Immature natural killer cell (primary cell): ENCODE measurements around the gene ITGB5. TPM values are rescaled to one million over a fixed set of nuclear protein-coding genes. Genes with fewer than 3 reads are reported as not detected.

Source experiments
- DNase-seq, 3 donors: peaks; one replicate each; pipeline ENCODE4 v3.0.0; 2022; ENCODE audit warnings: mixed read lengths in 1 of 3
- H3K27ac Mint-ChIP-seq, 6 donors: one replicate each; pipeline ENCODE4 v1.8.0; 2020; ENCODE audit warnings: mixed read lengths in 6 of 6, mild to moderate bottlenecking in 5 of 6, inconsistent platforms in 4 of 6, moderate library complexity in 3 of 6
- H3K27me3 Mint-ChIP-seq, 3 donors: one replicate each; pipeline ENCODE4 v1.8.0; 2020 to 2021; ENCODE audit warnings: low read depth in 3 of 3, mild to moderate bottlenecking in 3 of 3, mixed read lengths in 3 of 3, moderate library complexity in 3 of 3, inconsistent platforms in 1 of 3
- H3K36me3 Mint-ChIP-seq, 3 donors: one replicate each; pipeline ENCODE4 v1.8.0; 2020; ENCODE audit warnings: mixed read lengths in 3 of 3, inconsistent platforms in 2 of 3, mild to moderate bottlenecking in 2 of 3
- H3K4me1 Mint-ChIP-seq, 2 donors: one replicate each; pipeline ENCODE4 v1.8.0; 2020; ENCODE audit warnings: inconsistent platforms in 2 of 2, mild to moderate bottlenecking in 2 of 2, mixed read lengths in 2 of 2, moderate library complexity in 1 of 2
- H3K4me3 Mint-ChIP-seq, 5 donors: one replicate each; pipeline ENCODE4 v1.8.0; 2020; ENCODE audit warnings: mild to moderate bottlenecking in 5 of 5, mixed read lengths in 5 of 5, inconsistent platforms in 3 of 5, moderate library complexity in 3 of 5
- H3K9me3 Mint-ChIP-seq, 6 donors: one replicate each; pipeline ENCODE4 v1.8.0; 2020; ENCODE audit warnings: mild to moderate bottlenecking in 6 of 6, mixed read lengths in 6 of 6, inconsistent platforms in 4 of 6, moderate library complexity in 3 of 6
- polyA plus RNA-seq, 3 donors: library from polyadenylated mRNA; unstranded; fragments of 300-500 nt; fragmentation: Illumina TruSeq; gene quantifications; one replicate each; pipeline ENCODE4 v1.2.3, GENCODE V29; 2021

The ITGB5 gene
- polyA plus RNA-seq, 3 donors from 2014 or later, result 0.52 to 1.1 TPM; not detected in 1

GRCh38 chr3:124775877-124776276 lies 111.3 kb downstream of the ITGB5 start:
- peaks cover 0 to 3% (median 0%) of the 10 kb centered on the region in 3 donors for H3K36me3 Mint-ChIP-seq
- H3K27ac Mint-ChIP-seq, result no peak overlapping the region
- no peak for DNase-seq
- H3K27me3 Mint-ChIP-seq, result peaks cover 6 to 22% (median 7%) of the 10 kb centered on the region in 3 donors
- peaks cover 7 to 10% of the 10 kb centered on the region in 2 donors for H3K4me1 Mint-ChIP-seq
- no peaks in the 10 kb centered on the region for H3K9me3 Mint-ChIP-seq
- no peak overlapping the region for H3K4me3 Mint-ChIP-seq

- peaks cover 1 to 9% of the 10 kb centered on the region in 2 donors for H3K4me1 Mint-ChIP-seq
- no peaks in the 10 kb centered on the region for H3K9me3 Mint-ChIP-seq
- H3K4me3 Mint-ChIP-seq, result no peak overlapping the region
- H3K36me3 Mint-ChIP-seq, result peaks cover 0 to 3% (median 0%) of the 10 kb centered on the region in 3 donors
- peak overlapping the region in 1 of 6 donors; percentile 1 for H3K27ac Mint-ChIP-seq
- DNase-seq, result no peak
- H3K27me3 Mint-ChIP-seq, result peaks cover 4 to 23% (median 5%) of the 10 kb centered on the region in 3 donors
Observed at GRCh38 chr3:124774841-124775402, 112.2 kb downstream of the ITGB5 start.

GRCh38 chr3:124774327-124774718 lies 112.8 kb downstream of the ITGB5 start:
- H3K27me3 Mint-ChIP-seq, result peaks cover 4 to 23% (median 5%) of the 10 kb centered on the region in 3 donors

GRCh38 chr3:124773351-124774326 lies 113.5 kb downstream of the ITGB5 start:
- no peak for DNase-seq

More at GRCh38 chr3:124774327-124774718, 112.8 kb downstream of the ITGB5 start:
- H3K36me3 Mint-ChIP-seq, result peaks cover 0 to 3% (median 0%) of the 10 kb centered on the region in 3 donors
- no peaks in the 10 kb centered on the region for H3K9me3 Mint-ChIP-seq
- no peak overlapping the region for H3K4me3 Mint-ChIP-seq
- no peak for DNase-seq
- H3K27ac Mint-ChIP-seq, result no peak overlapping the region
- H3K4me1 Mint-ChIP-seq, result peaks cover 1 to 9% of the 10 kb centered on the region in 2 donors

GRCh38 chr3:124772081-124772831 lies 114.9 kb downstream of the ITGB5 start:
- H3K9me3 Mint-ChIP-seq, result no peaks in the 10 kb centered on the region
- H3K27ac Mint-ChIP-seq, result peak overlapping the region in 1 of 6 donors; percentile 37
- DNase-seq, result no peak
- peaks cover 1 to 9% of the 10 kb centered on the region in 2 donors for H3K4me1 Mint-ChIP-seq
- peaks cover 4 to 16% (median 4%) of the 10 kb centered on the region in 3 donors for H3K27me3 Mint-ChIP-seq
- no peak overlapping the region for H3K4me3 Mint-ChIP-seq
- no peaks in the 10 kb centered on the region for H3K36me3 Mint-ChIP-seq

More at GRCh38 chr3:124773351-124774326, 113.5 kb downstream of the ITGB5 start:
- Mint-ChIP-seq H3K4me1 (peaks cover 1 to 9% of the 10 kb centered on the region in 2 donors), H3K27me3 (peaks cover 4 to 22% (median 4%) of the 10 kb centered on the region in 3 donors), H3K4me3 (no peak overlapping the region), H3K27ac (no peak overlapping the region), H3K9me3 (no peaks in the 10 kb centered on the region), H3K36me3 (peaks cover 0 to 3% (median 0%) of the 10 kb centered on the region in 3 donors)

GRCh38 chr3:124771083-124771445 lies 116.1 kb downstream of the ITGB5 start:
- Mint-ChIP-seq H3K4me1 (peaks cover 1 to 9% of the 10 kb centered on the region in 2 donors), H3K27me3 (peaks cover 4 to 14% (median 4%) of the 10 kb centered on the region in 3 donors), H3K27ac (no peak overlapping the region), H3K9me3 (no peaks in the 10 kb centered on the region), H3K36me3 (no peaks in the 10 kb centered on the region), H3K4me3 (peak overlapping the region in 1 of 5 donors; percentile 25)
- no peak for DNase-seq

GRCh38 chr3:124770336-124771082 lies 116.7 kb downstream of the ITGB5 start:
- Mint-ChIP-seq H3K4me1 (peaks cover 1 to 9% of the 10 kb centered on the region in 2 donors), H3K9me3 (no peaks in the 10 kb centered on the region), H3K4me3 (peak overlapping the region in 1 of 5 donors; percentile 25), H3K36me3 (no peaks in the 10 kb centered on the region), H3K27me3 (peaks cover 4 to 14% (median 4%) of the 10 kb centered on the region in 3 donors), H3K27ac (no peak overlapping the region)
- no peak for DNase-seq

GRCh38 chr3:124769462-124769861 lies 117.7 kb downstream of the ITGB5 start:
- H3K27me3 Mint-ChIP-seq, result peaks cover 3 to 7% (median 4%) of the 10 kb centered on the region in 3 donors
- H3K27ac Mint-ChIP-seq, result no peak overlapping the region
- DNase-seq, result no peak
- H3K36me3 Mint-ChIP-seq, result no peaks in the 10 kb centered on the region
- H3K4me1 Mint-ChIP-seq, result peaks cover 1 to 9% of the 10 kb centered on the region in 2 donors
- no peaks in the 10 kb centered on the region for H3K9me3 Mint-ChIP-seq
- no peak overlapping the region for H3K4me3 Mint-ChIP-seq

- H3K4me1 Mint-ChIP-seq, result peaks cover 1 to 9% of the 10 kb centered on the region in 2 donors
- no peak overlapping the region for H3K27ac Mint-ChIP-seq
- DNase-seq, result peak in 1 of 3 donors; percentile 10
- no peaks in the 10 kb centered on the region for H3K36me3 Mint-ChIP-seq
- H3K27me3 Mint-ChIP-seq, result peaks cover 3 to 7% (median 3%) of the 10 kb centered on the region in 3 donors
- H3K9me3 Mint-ChIP-seq, result no peaks in the 10 kb centered on the region
- no peak overlapping the region for H3K4me3 Mint-ChIP-seq
Observed at GRCh38 chr3:124768812-124769211, 118.4 kb downstream of the ITGB5 start.

- Mint-ChIP-seq H3K27ac (no peak overlapping the region), H3K27me3 (peaks cover 2 to 5% (median 3%) of the 10 kb centered on the region in 3 donors), H3K4me1 (peaks cover 1 to 9% of the 10 kb centered on the region in 2 donors), H3K9me3 (no peaks in the 10 kb centered on the region), H3K36me3 (no peaks in the 10 kb centered on the region), H3K4me3 (no peak overlapping the region)
- no peak for DNase-seq
Observed at GRCh38 chr3:124767691-124768090, 119.5 kb downstream of the ITGB5 start.

- H3K4me3 Mint-ChIP-seq, result no peak overlapping the region
- H3K36me3 Mint-ChIP-seq, result no peaks in the 10 kb centered on the region
- no peak for DNase-seq
- no peak overlapping the region for H3K27ac Mint-ChIP-seq
- peaks cover 0 to 5% (median 3%) of the 10 kb centered on the region in 3 donors for H3K27me3 Mint-ChIP-seq
- H3K9me3 Mint-ChIP-seq, result no peaks in the 10 kb centered on the region
- H3K4me1 Mint-ChIP-seq, result peaks cover 1 to 9% of the 10 kb centered on the region in 2 donors
Observed at GRCh38 chr3:124767264-124767663, 119.9 kb downstream of the ITGB5 start.

GRCh38 chr3:124766113-124767095 lies 120.8 kb downstream of the ITGB5 start:
- Mint-ChIP-seq H3K27ac (no peak overlapping the region), H3K9me3 (no peaks in the 10 kb centered on the region), H3K4me1 (peaks cover 4 to 13% of the 10 kb centered on the region in 2 donors), H3K27me3 (peaks cover 0 to 5% (median 0%) of the 10 kb centered on the region in 3 donors), H3K4me3 (no peak overlapping the region), H3K36me3 (no peaks in the 10 kb centered on the region)
- DNase-seq, result no peak
